ENCODE data around the gene FAM111A. TPM values are rescaled to one million over a fixed set of nuclear protein-coding genes. Genes with fewer than 3 reads are reported as not detected.

Gene FAM111A
- total RNA-seq, 2 donors from 2014 or later = 24.9 to 38.1 TPM

DNA sequence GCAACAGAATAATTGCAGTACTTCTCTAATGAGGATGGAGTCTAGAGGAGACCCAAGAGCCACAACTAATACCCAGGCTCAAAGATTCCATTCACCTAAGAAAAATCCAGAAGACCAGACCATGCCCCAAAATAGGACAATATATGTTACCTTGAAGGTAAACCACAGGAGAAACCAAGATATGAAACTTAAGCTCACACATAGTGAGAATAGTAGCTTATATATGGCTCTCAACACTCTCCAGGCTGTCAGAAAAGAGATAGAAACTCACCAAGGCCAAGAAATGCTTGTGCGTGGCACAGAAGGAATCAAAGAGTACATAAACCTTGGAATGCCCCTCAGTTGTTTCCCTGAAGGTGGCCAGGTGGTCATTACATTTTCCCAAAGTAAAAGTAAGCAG is 9.1 kb downstream of the FAM111A start:
- no peaks in the 10 kb centered on the region for H3K36me3 ChIP-seq
- H3K9ac ChIP-seq (ENCODE audit: low read depth in 2 of 2, low read length in 2 of 2) = no peak overlapping the region
- H3K4me3 ChIP-seq = no peak overlapping the region
- no peaks in the 10 kb centered on the region for H3K4me1 ChIP-seq
- TF ChIP-seq, protein P1, sequence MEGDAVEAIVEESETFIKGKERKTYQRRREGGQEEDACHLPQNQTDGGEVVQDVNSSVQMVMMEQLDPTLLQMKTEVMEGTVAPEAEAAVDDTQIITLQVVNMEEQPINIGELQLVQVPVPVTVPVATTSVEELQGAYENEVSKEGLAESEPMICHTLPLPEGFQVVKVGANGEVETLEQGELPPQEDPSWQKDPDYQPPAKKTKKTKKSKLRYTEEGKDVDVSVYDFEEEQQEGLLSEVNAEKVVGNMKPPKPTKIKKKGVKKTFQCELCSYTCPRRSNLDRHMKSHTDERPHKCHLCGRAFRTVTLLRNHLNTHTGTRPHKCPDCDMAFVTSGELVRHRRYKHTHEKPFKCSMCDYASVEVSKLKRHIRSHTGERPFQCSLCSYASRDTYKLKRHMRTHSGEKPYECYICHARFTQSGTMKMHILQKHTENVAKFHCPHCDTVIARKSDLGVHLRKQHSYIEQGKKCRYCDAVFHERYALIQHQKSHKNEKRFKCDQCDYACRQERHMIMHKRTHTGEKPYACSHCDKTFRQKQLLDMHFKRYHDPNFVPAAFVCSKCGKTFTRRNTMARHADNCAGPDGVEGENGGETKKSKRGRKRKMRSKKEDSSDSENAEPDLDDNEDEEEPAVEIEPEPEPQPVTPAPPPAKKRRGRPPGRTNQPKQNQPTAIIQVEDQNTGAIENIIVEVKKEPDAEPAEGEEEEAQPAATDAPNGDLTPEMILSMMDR (IDR thresholded peaks at IDR 0.05) = no peak
- no peak for DNase-seq
- H3K9me3 ChIP-seq = no peaks in the 10 kb centered on the region
- no peak overlapping the region for H3K27ac ChIP-seq
- H3K27me3 ChIP-seq = no peaks in the 10 kb centered on the region
- intact Hi-C loops (cut with DNase I) = no loop called here

DNA sequence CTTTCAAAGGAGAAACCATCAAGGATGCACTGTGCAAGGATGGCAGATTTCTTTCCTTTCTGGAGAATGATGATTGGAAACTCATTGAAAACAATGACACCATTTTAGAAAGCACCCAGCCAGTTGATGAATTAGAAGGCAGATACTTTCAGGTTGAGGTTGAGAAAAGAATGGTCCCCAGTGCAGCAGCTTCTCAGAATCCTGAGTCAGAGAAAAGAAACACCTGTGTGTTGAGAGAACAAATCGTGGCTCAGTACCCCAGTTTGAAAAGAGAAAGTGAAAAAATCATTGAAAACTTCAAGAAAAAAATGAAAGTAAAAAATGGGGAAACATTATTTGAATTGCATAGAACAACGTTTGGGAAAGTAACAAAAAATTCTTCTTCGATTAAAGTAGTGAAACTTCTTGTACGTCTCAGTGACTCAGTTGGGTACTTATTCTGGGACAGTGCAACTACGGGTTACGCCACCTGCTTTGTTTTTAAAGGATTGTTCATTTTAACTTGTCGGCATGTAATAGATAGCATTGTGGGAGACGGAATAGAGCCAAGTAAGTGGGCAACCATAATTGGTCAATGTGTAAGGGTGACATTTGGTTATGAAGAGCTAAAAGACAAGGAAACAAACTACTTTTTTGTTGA is 9.8 kb downstream of the FAM111A start:
- H3K4me3 ChIP-seq = no peak overlapping the region
- DNase-seq = no peak
- no peaks in the 10 kb centered on the region for H3K4me1 ChIP-seq
- no peaks in the 10 kb centered on the region for H3K27me3 ChIP-seq
- intact Hi-C loops (cut with DNase I) = no loop called here
- peak overlapping the region in 1 of 2 donors; percentile 20 for H3K9ac ChIP-seq (ENCODE audit: low read depth in 2 of 2, low read length in 2 of 2)
- no peaks in the 10 kb centered on the region for H3K9me3 ChIP-seq
- TF ChIP-seq, protein P1 (IDR thresholded peaks at IDR 0.05) = no peak
- no peaks in the 10 kb centered on the region for H3K36me3 ChIP-seq
- H3K27ac ChIP-seq = no peak overlapping the region

DNA sequence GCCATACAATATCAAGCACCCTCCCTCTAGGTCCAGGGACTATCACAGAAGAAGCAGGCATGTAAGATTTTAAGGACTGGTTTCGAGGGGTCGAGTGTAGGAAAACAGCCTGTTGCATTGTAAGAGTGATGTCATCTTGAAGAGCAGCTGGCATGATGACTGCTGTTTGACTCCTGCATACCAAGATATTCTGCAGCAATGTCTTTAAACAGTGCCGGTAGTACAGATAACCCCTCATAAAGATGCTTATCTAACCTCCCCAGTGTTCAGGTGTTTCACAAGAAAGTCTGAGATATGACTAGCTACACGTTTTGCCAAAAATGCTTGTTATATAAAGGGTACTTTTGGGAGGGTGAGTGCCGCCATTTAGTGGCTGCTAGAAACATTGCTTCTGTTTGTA is 12.0 kb downstream of the FAM111A start:
- H3K4me3 ChIP-seq = no peak overlapping the region
- TF ChIP-seq, protein P1 (IDR thresholded peaks at IDR 0.05) = no peak
- no peak for DNase-seq
- no peaks in the 10 kb centered on the region for H3K36me3 ChIP-seq
- intact Hi-C loops (cut with DNase I) = no loop called here
- H3K9me3 ChIP-seq = no peaks in the 10 kb centered on the region
- no peaks in the 10 kb centered on the region for H3K4me1 ChIP-seq
- H3K27me3 ChIP-seq = no peaks in the 10 kb centered on the region
- no peak overlapping the region for H3K27ac ChIP-seq
- no peak overlapping the region for H3K9ac ChIP-seq (ENCODE audit: low read depth in 2 of 2, low read length in 2 of 2)

DNA sequence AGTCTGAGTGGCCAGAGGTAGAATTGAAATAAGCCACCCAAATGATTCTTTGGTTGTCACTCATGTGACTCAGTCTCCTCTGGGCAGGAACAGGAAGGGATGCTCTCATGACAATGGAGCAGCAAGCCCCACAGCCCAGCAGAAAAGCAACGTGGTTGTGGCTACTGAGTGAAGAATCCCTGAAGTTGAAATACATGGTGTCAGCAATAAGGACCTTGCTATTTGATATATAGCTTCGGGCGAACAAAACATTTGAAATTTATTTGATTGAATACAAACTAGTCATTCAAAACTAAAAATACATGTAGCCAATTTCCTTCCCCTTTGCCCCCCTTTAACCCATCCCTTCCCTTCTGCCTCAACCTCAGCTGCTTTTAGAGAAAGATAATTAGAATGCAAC is 14.8 kb downstream of the FAM111A start:
- no peak for DNase-seq
- TF ChIP-seq, protein P1 (IDR thresholded peaks at IDR 0.05) = no peak
- Histone ChIP-seq H3K36me3 (no peaks in the 10 kb centered on the region), H3K9me3 (no peaks in the 10 kb centered on the region), H3K9ac (ENCODE audit: low read depth in 2 of 2, low read length in 2 of 2) (no peak overlapping the region), H3K27me3 (no peaks in the 10 kb centered on the region), H3K27ac (no peak overlapping the region), H3K4me1 (no peaks in the 10 kb centered on the region), H3K4me3 (no peak overlapping the region)
- intact Hi-C loops (cut with DNase I) = no loop called here

DNA sequence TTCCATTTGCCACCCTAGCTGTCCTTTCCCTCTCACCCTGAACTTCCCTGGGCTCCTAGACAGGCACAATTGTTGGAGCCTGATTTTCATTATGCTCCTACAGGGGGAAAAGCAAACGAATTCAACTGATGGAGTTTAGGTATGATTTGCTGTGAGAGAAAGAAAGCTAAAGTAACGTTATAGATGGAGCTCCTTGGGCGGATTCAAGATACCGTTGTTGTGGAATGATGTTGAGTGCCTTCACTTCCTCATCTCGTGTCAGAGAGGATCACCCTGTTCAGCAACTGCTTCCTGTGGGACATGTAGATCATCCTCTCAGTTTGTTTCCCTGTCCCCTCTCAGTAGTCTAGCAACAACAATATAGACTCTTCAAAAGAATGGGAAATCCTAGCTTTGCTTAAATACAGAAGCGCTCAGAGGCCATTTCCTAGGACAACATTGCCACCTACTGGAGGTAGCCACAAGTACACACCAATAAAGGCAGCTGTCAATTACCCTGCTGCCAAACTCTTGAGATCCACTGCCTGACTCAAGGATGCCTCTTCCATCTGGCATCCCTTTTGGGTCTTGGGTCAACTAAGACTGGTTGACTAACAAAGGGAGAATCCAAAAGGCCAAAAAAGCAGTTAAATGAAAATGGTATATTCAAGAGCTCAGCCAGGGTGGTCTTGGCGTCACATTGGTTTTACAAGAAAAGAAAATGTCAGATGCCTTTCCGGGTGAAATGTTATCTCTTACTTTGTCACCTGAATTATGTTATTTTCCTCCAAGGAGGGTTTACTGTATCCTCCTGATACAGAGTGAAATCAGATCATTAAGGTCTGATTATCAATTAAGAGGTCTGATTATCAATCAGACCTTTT is 15.8 kb downstream of the FAM111A start:
- no peaks in the 10 kb centered on the region for H3K27me3 ChIP-seq

More for the DNA sequence above, 15.8 kb downstream of the FAM111A start:
- H3K27ac ChIP-seq = no peak overlapping the region
- no peaks in the 10 kb centered on the region for H3K9me3 ChIP-seq
- no peaks in the 10 kb centered on the region for H3K4me1 ChIP-seq
- no peak overlapping the region for H3K4me3 ChIP-seq
- intact Hi-C loops (cut with DNase I) = no loop called here
- DNase-seq = peak; percentile 60
- no peaks in the 10 kb centered on the region for H3K36me3 ChIP-seq
- TF ChIP-seq, protein P1 (IDR thresholded peaks at IDR 0.05) = peak; percentile 66
- no peak overlapping the region for H3K9ac ChIP-seq (ENCODE audit: low read depth in 2 of 2, low read length in 2 of 2)

All from colonic mucosa (tissue), 4 donors.